Stimulated activated CD8-positive, alpha-beta memory T cell treated with anti-CD3 and anti-CD28 coated beads, Interleukin-7, amount 100 ng/mL, for 48 hours (primary cell): Measurements from ENCODE around the gene CYP8B1.

ENCODE experiments used
- DNase-seq, 2 donors: peaks; one replicate each; pipeline ENCODE4 v3.0.0-alpha.2; 2020; ENCODE audit warnings: low read depth in 1 of 2; ENCODE audit errors: extremely low read depth in 1 of 2

The CYP8B1 gene

DNA sequence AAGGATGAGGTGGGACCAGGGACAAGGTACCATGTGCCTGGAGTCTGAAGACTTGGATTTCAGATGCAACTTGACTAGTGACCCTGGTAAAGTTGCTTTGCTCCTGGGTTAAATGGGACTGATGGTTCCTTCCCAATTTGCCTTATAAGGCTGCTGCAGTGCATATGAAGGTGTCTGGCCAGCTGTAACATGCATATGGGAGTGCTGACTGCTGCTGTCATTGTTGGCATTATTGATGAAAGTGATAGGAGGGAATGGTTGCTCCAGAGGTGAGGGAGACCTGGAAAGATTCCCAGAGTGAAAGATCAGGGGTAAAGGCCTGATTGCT, 20.5 kb downstream of the CYP8B1 start:
- no peak for DNase-seq

DNA sequence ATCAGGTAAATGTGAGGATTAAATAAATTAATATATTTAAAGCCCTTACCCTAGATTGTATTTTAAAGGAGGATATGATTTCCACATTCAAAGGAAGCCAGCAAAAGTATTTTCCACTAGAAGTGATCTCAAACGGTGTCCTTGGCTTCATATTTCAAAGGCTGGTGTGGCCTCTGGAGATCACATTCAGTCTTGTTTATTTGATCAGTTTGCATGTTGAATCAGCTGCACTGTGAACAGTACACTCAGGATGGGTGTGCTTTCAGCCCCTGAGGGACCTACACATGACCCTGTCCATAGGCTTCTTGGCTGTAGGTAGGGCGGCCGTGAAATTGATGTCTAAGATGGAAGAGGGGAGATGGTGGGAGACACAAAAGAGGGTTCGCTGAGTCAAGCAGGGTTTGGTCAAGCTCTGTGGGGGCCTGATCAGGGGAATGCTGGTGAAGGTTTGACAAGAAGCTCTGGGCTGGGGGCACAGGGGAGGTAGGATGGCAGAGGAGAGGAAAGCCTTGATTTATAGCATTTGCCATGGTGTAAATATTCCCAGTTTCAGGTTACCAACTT, 21.9 kb downstream of the CYP8B1 start:
- no peak for DNase-seq

- no peak for DNase-seq
These were observed 22.6 kb downstream of the CYP8B1 start for GRCh38 chr3:42853056-42853455.

DNA sequence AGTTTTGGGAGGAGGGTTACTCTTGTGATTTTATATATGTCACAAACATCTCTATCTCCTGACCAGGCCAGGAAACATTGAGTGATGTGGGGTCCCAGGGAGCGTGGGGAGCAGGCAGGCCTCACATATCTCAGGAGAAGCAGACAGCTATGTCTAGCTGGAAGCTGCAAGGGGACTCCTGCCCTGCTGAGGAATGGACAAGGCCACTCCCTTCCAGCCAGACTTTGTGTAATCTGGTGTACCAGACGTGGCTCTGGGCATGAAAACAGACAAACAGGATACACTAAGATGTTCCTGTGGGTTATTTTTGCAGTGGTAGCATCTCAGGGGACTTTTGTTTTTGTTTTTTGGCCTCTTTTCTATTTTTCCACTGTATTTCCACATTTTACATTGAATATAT, 23.2 kb downstream of the CYP8B1 start:
- DNase-seq, result no peak

DNA sequence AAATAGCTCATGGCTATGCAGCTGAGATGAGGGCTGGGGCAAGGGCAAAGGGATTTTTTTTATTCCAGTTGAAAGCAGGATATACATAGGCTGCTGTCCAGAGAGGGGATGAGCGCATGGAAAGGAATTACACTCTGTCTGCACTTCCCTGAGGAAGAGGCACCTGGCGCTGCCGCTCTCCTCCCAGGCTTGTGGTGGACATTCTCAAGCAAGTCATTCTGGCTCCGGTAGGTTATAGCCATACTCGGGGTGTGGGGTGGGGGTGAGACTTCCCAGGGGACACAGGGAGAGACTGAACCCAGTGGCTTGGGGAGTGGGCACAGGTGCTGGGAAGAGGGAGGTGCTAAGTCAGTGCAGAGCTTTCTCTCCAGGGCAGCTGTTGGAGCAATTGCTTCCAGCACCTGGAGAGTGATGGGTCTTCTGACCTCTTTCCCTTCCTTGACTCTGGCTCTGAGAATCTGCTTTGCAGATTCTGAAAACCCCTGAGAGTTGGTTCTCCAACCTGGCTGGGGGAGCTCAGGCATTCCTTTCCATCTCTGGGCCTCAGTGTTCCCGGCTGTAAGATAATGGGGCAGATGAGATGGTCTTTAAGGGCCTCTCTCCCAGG, 24.3 kb downstream of the CYP8B1 start:
- DNase-seq, result no peak

DNA sequence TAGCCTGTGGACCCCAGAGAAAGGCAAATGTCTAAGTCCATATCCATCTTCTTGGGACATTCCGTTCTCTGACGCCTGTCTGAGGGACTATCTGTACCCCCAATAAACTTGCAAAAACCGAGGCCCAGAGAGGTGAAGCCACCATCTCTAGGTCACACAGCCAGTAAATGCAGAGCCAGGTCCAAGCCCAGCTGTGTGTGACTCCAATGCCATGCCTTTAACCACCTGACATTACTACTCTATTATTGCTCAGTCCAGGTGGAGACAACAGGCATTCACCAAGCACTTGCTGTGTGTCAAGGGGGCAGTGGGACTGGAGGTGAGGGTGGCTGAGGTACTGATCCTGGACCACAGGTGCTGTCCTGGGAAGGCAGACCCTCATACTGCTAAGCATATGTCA, 25.4 kb downstream of the CYP8B1 start:
- no peak for DNase-seq

- DNase-seq, result no peak
These were observed 26.7 kb downstream of the CYP8B1 start for GRCh38 chr3:42849017-42849416.

GRCh38 chr3:42847731-42848130, 27.9 kb downstream of the CYP8B1 start:
- no peak for DNase-seq

- DNase-seq, result no peak
These were observed 28.8 kb downstream of the CYP8B1 start for GRCh38 chr3:42846685-42847522.

DNA sequence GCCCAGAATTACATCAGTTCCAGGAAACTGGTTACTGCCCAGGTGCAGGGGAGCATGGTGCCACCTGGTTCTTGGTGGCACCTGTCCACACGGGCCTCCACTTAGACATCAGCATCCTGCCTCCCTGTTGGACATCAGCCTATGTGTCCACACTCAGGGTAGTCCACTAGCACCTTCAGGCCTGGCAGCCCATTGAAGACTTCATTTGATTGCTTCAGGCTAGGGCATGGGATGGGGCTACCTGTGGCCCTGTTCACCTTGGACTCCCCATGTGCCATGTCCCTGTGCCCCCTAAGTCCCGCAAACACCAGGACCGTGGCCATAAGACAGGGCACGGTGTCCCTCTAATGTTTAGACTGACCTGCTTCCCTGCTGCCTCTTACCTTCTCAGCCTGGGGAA, 30.9 kb downstream of the CYP8B1 start:
- DNase-seq, result no peak

DNA sequence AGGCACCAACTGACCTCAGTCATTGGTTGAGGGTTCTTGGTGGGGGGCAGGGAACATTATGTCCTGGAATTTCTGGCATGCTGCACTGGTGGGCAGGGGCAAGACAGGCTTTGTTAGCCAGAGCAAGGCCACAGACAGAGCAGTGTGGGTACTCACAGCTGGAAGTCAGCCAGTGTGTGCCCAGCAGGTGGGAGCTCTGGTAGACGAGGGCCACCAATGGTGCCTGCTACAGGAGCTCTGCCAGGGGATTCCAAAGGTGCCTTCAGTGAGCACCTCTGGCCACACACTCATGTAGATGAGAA, 31.3 kb downstream of the CYP8B1 start:
- no peak for DNase-seq

DNA sequence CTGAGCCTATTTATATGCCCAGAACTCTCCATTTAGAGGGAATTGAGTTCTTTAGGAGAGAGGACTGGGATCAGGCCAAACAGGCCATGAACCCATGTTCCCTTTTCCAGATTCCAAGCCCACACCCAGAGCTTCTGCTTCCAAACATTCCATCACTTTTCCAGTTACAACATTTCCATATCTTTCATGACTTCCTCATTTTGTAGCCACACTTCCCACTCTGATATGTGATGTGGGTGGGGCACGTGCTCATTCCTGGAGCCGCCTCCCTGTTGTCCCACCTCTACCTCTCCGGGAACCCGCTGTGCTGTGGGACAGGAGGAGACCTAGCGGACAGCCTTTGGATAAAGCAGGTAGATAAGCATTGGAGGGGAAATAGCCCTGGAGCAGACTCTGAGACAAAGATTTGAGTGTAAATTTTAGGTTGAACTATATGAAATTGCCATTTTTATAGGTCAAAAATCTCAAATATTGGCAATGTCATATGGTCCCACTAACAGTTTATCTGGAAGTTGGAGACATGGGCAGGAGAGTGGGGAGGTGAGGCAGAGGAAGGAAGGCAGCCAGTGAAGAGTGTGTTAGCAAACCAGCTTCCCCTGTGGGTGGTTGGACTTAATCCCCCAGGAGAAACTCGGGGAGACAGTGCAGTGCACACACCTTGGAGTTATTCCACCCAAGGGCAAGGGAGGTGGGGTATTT, 31.8 kb downstream of the CYP8B1 start:
- DNase-seq, result no peak

DNA sequence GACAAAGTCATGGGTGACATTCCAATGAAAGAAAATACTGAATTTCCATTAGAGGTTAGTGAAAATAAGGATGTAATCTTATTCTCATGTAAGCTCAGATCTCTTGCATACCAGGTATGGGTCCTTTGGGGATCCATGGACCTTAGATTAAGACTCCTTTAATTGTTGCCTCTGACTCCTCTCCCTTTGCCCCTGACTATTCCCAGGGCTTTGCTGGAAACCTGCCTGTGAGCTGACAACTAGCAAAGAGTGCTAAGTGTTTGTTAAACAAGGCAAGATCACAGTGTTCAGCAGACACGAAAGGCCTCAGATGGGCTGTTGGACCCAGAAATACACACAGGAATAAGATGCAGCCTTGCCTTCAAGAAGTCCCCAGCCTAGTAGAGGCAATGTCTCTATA, 34.3 kb downstream of the CYP8B1 start:
- no peak for DNase-seq

GRCh38 chr3:42839616-42840015, 36.1 kb downstream of the CYP8B1 start:
- DNase-seq, result no peak

DNA sequence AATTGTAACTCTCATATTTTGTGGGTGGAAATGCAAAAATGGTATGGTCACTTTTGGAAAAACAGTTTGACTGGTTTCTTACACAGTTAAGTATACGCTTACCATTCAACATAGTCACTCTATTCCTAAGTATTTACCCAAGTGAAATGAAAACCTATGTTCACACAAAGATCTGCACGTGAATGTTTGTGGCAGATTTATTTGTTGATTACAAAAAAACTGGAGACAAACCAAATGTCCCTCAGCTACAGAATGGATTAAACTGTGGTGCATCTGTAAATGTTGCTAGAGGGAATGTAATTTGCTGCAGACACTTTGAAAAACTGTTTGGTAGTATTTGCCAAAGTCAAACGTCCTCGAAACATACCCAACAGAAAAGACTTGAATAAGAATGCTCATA, 37.1 kb downstream of the CYP8B1 start:
- no peak for DNase-seq

DNA sequence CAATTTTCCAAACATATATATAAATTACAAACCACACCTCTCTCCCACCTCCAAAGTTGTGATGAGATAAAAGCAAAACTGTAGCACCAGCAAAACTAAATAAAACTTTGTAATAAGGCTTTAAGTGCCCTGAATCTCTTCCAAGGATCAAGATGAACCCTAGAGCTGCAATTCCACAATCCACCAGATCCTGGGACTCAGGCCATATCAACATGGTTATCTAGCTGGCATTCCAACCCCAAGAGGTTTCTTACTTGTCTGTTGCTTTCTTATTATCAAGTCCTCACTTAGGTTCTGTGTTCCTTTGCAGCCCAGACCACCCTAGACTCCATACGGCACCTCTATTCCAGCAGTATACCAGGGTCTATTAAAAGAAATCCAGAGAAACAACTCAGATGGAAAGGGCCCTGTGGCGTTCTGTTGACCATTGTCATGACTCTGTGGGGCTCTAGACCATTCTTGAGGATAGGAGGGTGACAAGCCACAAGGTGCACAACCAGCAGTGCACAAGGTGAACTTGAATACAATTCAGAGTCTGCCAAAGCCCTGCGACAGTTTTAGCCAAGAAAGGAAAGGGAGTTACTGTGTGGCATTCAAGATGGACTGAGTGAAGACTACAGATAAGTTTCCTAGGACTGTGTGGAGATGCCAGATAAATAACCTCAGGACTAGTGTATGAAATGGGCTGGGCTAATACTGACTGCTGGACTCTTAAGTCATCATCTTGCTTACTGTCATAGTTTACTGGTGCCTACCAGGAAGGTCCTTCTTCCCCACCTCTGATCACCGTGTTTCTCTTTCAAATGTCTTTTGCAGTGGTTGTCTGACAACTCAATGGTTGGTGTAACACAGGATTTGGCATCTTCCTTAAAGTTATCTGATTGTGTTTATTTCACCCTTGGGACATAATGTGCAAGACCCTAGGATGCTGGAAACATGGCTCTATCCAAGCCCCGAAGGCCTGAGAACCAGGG, 39.2 kb downstream of the CYP8B1 start:
- no peak for DNase-seq

DNA sequence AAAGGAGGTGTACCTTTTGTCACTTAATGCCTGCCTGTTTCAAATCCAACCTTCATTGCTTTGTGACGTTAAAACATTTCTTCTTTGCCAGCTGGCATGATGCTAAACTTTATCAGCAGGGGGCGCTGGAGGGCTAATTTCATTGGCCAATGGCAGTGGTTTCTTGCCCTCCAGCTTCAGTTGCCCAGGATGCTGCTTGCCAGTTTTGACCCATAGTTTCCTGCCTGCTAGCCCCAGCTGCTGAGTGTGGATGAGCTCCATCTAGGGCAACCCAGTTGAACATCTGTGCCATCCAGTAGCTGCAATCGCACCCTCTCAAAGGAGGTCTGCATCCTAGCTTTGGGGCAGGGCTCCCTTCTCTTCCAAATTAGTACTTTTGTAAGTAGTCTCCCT, 44.4 kb downstream of the CYP8B1 start:
- peak; percentile 44 to 77 for DNase-seq

GRCh38 chr3:42830437-42831320, 45.0 kb downstream of the CYP8B1 start:
- DNase-seq, result no peak

DNA sequence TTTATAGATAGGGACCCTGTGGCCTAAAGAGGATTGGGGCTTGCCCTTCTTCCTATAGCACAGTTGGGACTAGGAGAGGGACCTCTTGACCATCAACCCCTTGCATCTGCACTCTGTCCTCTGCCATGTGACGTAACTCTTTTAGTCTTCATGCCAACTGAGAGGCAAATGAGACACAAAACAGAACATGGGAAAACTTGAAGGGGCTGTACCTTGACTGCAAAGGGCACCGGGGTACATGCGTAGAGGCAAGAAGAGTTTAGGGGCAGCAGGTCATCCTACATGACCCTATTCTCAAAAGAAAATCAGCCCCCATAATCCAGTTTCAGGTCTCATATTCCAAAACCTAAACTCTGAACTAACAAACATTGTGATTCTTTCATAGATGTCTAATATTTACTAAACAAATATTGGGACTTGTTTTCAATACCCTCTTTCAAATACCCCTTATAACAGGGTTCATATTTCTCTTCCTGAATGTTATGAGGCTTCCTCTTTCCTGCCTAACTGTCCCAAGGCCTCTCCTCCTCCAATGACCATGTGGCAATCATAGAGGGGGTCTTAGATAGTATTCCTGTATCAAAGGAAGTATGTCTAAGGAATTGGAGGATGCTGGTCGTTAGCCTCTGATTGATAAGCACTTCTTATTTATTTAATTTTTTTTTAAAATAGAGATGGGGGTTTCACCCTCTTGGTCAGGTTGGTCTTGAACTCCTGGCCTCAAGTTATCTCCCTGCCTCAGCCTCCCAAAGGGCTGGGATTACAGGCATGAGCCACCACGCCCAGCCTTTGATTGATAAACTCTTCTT, 45.8 kb downstream of the CYP8B1 start:
- DNase-seq, result no peak
